Natural killer cell (primary cell): ENCODE results near the gene SCMH1. TPM values are rescaled to one million over a fixed set of nuclear protein-coding genes. Genes with fewer than 3 reads are reported as not detected.

Source experiments
- ATAC-seq, 3 donors: fragments of 150-1000 bp in 2 of 3; fragments of 200-7000 bp in 1 of 3; cut with Tn5 transposase; 1 replicate in 1 of 3; 2 replicates in 2 of 3; pipeline ENCODE4 v1.10.0; 2021; ENCODE audit warnings: mild to moderate bottlenecking in 2 of 3, moderate library complexity in 2 of 3
- DNase-seq, 2 donors: peaks; one replicate each; pipeline versions ENCODE4 v3.0.0 to v3.0.0-alpha.2; 2013 to 2021; ENCODE audit warnings: mixed read lengths in 1 of 2
- H3K27ac ChIP-seq: one replicate; pipeline ENCODE4 v1.5.1; 2013; ENCODE audit warnings: mild to moderate bottlenecking, low read length
- H3K27me3 ChIP-seq: one replicate; pipeline ENCODE4 v1.6.1; 2013; ENCODE audit warnings: low read length; ENCODE audit not compliant: control insufficient read depth, insufficient read depth
- H3K36me3 ChIP-seq: one replicate; pipeline ENCODE4 v1.6.1; 2013; ENCODE audit warnings: low read length; ENCODE audit not compliant: control insufficient read depth, insufficient read depth
- H3K4me1 ChIP-seq: one replicate; pipeline ENCODE4 v1.6.1; 2013; ENCODE audit warnings: low read length; ENCODE audit not compliant: control insufficient read depth, insufficient read depth
- H3K4me3 ChIP-seq: one replicate; pipeline ENCODE4 v1.5.1; 2013; ENCODE audit warnings: low read length
- H3K9me3 ChIP-seq: one replicate; pipeline ENCODE4 v1.6.1; 2013; ENCODE audit warnings: low read length; ENCODE audit not compliant: control insufficient read depth, insufficient read depth
- H3K27ac Mint-ChIP-seq, 2 donors: one replicate each; pipeline ENCODE4 v1.8.0; 2022; ENCODE audit warnings: mild to moderate bottlenecking in 2 of 2, mixed read lengths in 2 of 2, moderate library complexity in 1 of 2
- H3K27me3 Mint-ChIP-seq, 2 donors: one replicate each; pipeline ENCODE4 v1.8.0; 2022; ENCODE audit warnings: low read depth in 2 of 2, mixed read lengths in 2 of 2
- H3K36me3 Mint-ChIP-seq: one replicate; pipeline ENCODE4 v1.8.0; 2022; ENCODE audit warnings: mixed read lengths
- H3K4me1 Mint-ChIP-seq, 2 donors: one replicate each; pipeline ENCODE4 v1.8.0; 2022; ENCODE audit warnings: mixed read lengths in 2 of 2
- H3K4me3 Mint-ChIP-seq: one replicate; pipeline ENCODE4 v1.8.0; 2022; ENCODE audit warnings: mild to moderate bottlenecking, moderate library complexity, mixed read lengths
- H3K9me3 Mint-ChIP-seq, 2 donors: one replicate each; pipeline ENCODE4 v1.8.0; 2022; ENCODE audit warnings: mixed read lengths in 2 of 2
- WGBS: methylation state at CpG from one replicate; pipeline ENCODE4 v1.1.7; 2013; ENCODE audit warnings: missing lambda C conversion rate; ENCODE audit not compliant: insufficient coverage; 5-methylcytosine and 5-hydroxymethylcytosine counted together
- intact Hi-C: fragments of 100-400 bp; cut with micrococcal nuclease; formaldehyde crosslinking; loops from one replicate; pipeline ENCODE4 v1.14.2; 2022
- total RNA-seq, 4 donors: library from RNA; stranded (reverse); fragments of 120-200 nt in 1 of 4; gene quantifications; one replicate each; pipeline versions ENCODE4 v1.2.3 to v1.2.4, GENCODE V29; 2013 to 2022
- TF ChIP-seq, protein P1 (sequence below): fragments of 200-600 bp; IDR thresholded peaks from one replicate; pipeline ENCODE4 v1.8.0; 2022; ENCODE audit warnings: antibody characterized with exemption

The SCMH1 gene
- total RNA-seq, 3 donors from 2014 or later (not counting 1 experiment from before 2014, with no cell fraction given), result 8.3 to 10.2 (median 9.1) TPM

DNA sequence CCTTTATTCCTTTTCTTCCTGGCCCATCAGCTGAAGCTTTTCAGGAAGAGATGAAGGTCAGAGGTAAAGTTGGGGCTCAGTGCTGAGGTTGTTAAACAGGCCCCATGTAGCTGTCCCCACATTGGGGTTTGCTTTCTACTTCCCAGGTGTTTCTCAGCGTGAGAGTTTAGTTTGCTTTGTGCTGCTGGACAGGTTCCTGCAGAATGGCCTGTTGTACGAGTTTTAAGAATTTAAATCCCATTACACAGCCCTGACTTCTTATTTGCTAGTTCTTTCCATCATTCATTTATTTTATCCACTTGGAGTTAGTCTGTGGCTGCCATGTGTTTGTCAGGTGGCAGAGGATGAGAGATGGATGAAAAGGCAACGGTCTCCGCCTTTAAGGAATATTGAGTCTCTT is 243.4 kb downstream of the SCMH1 start:
- Histone ChIP-seq H3K36me3 (peaks cover 65% of the 10 kb centered on the region), H3K4me1 (peaks cover 9% of the 10 kb centered on the region), H3K4me3 (no peak overlapping the region), H3K27ac (no peak overlapping the region), H3K27me3 (no peaks in the 10 kb centered on the region), H3K9me3 (no peaks in the 10 kb centered on the region)
- no peak for ATAC-seq
- no peaks in the 10 kb centered on the region for H3K9me3 Mint-ChIP-seq
- peaks cover 37% of the 10 kb centered on the region for H3K36me3 Mint-ChIP-seq
- 100% methylated on average over 4 of the region's 4 CpGs for WGBS
- intact Hi-C loops, result no loop called here
- no peaks in the 10 kb centered on the region for H3K27me3 Mint-ChIP-seq
- peaks cover 16 to 18% of the 10 kb centered on the region in 2 donors for H3K4me1 Mint-ChIP-seq
- DNase-seq, result no peak
- H3K4me3 Mint-ChIP-seq, result no peak overlapping the region
- TF ChIP-seq, protein P1, sequence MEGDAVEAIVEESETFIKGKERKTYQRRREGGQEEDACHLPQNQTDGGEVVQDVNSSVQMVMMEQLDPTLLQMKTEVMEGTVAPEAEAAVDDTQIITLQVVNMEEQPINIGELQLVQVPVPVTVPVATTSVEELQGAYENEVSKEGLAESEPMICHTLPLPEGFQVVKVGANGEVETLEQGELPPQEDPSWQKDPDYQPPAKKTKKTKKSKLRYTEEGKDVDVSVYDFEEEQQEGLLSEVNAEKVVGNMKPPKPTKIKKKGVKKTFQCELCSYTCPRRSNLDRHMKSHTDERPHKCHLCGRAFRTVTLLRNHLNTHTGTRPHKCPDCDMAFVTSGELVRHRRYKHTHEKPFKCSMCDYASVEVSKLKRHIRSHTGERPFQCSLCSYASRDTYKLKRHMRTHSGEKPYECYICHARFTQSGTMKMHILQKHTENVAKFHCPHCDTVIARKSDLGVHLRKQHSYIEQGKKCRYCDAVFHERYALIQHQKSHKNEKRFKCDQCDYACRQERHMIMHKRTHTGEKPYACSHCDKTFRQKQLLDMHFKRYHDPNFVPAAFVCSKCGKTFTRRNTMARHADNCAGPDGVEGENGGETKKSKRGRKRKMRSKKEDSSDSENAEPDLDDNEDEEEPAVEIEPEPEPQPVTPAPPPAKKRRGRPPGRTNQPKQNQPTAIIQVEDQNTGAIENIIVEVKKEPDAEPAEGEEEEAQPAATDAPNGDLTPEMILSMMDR, result no peak
- H3K27ac Mint-ChIP-seq, result no peak overlapping the region

DNA sequence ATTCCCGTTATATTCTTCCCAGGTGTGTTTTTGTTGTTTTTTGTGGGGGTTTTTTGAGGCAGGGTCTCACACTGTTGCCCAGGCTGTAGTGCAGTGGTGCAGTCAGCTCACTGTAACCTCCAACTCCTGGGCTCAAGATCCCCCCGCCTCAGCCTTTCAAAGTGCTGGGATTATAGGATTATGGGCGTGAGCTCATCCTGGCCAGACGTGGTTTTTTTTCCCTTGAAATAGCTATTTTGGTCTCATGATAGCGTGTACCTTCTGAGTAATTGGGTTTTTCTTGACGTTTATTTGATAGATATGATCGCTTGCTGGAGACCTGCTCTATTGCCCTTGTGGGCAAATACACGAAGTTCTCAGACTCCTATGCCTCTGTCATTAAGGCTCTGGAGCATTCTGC is 245.0 kb downstream of the SCMH1 start:
- Mint-ChIP-seq H3K9me3 (no peaks in the 10 kb centered on the region), H3K36me3 (peaks cover 42% of the 10 kb centered on the region), H3K27ac (no peak overlapping the region), H3K4me3 (no peak overlapping the region), H3K27me3 (no peaks in the 10 kb centered on the region), H3K4me1 (peaks cover 3 to 6% of the 10 kb centered on the region in 2 donors)
- WGBS, result 95% methylated on average over 7 of the region's 8 CpGs
- ATAC-seq, result no peak
- Histone ChIP-seq H3K27me3 (no peaks in the 10 kb centered on the region), H3K4me1 (no peaks in the 10 kb centered on the region), H3K36me3 (peaks cover 67% of the 10 kb centered on the region), H3K4me3 (no peak overlapping the region), H3K9me3 (no peaks in the 10 kb centered on the region), H3K27ac (no peak overlapping the region)
- TF ChIP-seq, protein P1, result no peak
- DNase-seq, result no peak
- intact Hi-C loops, result no loop called here

DNA sequence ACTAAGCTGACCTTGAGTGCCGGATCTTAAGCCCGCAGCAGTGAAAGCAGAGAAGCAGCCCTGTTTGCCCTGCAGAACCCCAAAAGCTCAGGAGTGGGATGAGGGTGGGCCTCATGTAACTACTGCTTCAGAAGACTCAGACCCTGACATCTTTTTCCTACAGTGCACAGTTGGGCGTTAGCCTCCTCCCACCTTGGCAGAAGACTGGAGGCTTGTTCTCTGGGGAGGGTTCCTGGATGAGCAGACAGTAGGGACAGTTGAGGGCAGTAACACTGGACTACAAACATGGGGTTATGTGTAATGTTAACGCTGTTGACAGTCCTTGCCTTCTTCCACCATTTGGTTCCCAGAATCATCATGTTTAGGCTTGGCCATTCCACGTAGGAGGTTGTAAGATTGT is 253.0 kb downstream of the SCMH1 start:
- peaks cover 37% of the 10 kb centered on the region for H3K36me3 Mint-ChIP-seq
- TF ChIP-seq, protein P1, result no peak
- H3K4me1 Mint-ChIP-seq, result no peaks in the 10 kb centered on the region
- no peak overlapping the region for H3K27ac ChIP-seq
- no peak overlapping the region for H3K27ac Mint-ChIP-seq
- no peaks in the 10 kb centered on the region for H3K27me3 Mint-ChIP-seq
- ATAC-seq, result no peak
- no peaks in the 10 kb centered on the region for H3K4me1 ChIP-seq
- intact Hi-C loops, result no loop called here
- 100% methylated on average over 4 of the region's 5 CpGs for WGBS
- H3K36me3 ChIP-seq, result peaks cover 81% of the 10 kb centered on the region
- no peaks in the 10 kb centered on the region for H3K27me3 ChIP-seq
- H3K4me3 ChIP-seq, result no peak overlapping the region
- DNase-seq, result no peak
- H3K9me3 ChIP-seq, result no peaks in the 10 kb centered on the region
- H3K9me3 Mint-ChIP-seq, result no peaks in the 10 kb centered on the region
- H3K4me3 Mint-ChIP-seq, result no peak overlapping the region

DNA sequence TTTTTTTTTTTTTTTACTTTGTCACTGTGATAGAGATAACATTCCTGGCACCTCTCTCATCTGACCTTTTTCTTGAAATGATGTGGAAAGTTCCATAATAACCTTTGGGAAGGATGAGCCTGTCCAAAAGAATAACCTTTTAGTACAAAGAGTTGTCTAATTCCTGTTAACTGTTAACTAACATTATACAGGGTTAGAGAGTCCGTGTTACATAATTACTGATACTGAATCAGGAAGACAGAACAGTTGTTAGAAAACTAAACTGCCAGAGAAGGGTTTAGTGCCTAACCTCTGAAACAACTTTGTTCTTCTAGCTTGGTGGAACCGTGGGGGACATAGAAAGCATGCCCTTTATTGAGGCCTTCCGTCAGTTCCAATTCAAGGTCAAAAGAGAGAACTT is 253.8 kb downstream of the SCMH1 start:
- Histone ChIP-seq H3K27me3 (no peaks in the 10 kb centered on the region), H3K4me1 (no peaks in the 10 kb centered on the region), H3K27ac (no peak overlapping the region), H3K9me3 (no peaks in the 10 kb centered on the region), H3K4me3 (no peak overlapping the region), H3K36me3 (peaks cover 85% of the 10 kb centered on the region)
- TF ChIP-seq, protein P1, result no peak
- intact Hi-C loops, result no loop called here
- no peak for ATAC-seq
- Mint-ChIP-seq H3K9me3 (no peaks in the 10 kb centered on the region), H3K27me3 (no peaks in the 10 kb centered on the region), H3K4me3 (no peak overlapping the region), H3K36me3 (peaks cover 37% of the 10 kb centered on the region), H3K4me1 (no peaks in the 10 kb centered on the region), H3K27ac (no peak overlapping the region)
- no peak for DNase-seq
- WGBS, result 98% methylated on average over 3 of the region's 3 CpGs
